Fibroblast of lung (primary cell): ENCODE results near the gene LDLRAD4. TPM values are rescaled to one million over a fixed set of nuclear protein-coding genes. Genes with fewer than 3 reads are reported as not detected.

Experiments
- DNase-seq, 2 donors: peaks; one replicate each; pipeline versions ENCODE4 v3.0.0 to v3.0.0-alpha.2; 2010; ENCODE audit warnings: low read depth in 2 of 2
- H2AFZ ChIP-seq: 2 replicates; pipeline ENCODE4 v1.5.1; 2012; ENCODE audit warnings: low read length, control low read depth, inconsistent platforms
- H3K27ac ChIP-seq: 2 replicates; pipeline ENCODE4 v1.5.1; 2011; ENCODE audit warnings: low read length, control low read depth; ENCODE audit not compliant: insufficient read depth
- H3K27me3 ChIP-seq: 2 replicates; pipeline ENCODE4 v1.5.1; 2011; ENCODE audit warnings: mild to moderate bottlenecking, low read length; ENCODE audit not compliant: control insufficient read depth, insufficient read depth
- H3K36me3 ChIP-seq: 2 replicates; pipeline ENCODE4 v1.5.1; 2011; ENCODE audit warnings: low read length; ENCODE audit not compliant: control insufficient read depth, insufficient read depth
- H3K4me1 ChIP-seq: 2 replicates; pipeline ENCODE4 v1.5.1; 2011; ENCODE audit warnings: low read length; ENCODE audit not compliant: control insufficient read depth, insufficient read depth; ENCODE audit errors: extremely low read depth
- H3K4me2 ChIP-seq: 2 replicates; pipeline ENCODE4 v1.5.1; 2011; ENCODE audit warnings: low read length, control low read depth; ENCODE audit not compliant: insufficient read depth; ENCODE audit errors: extremely low read depth
- H3K4me3 ChIP-seq, 4 experiments: fragments of 200-600 bp in 1 of 4; sonication (generic) in 1 of 4; replicated peaks in 1 of 4; 2 replicates each; pipeline ENCODE4 v1.5.1; 2011 to 2016; ENCODE audit warnings: low read length in 4 of 4, low read depth in 3 of 4, mild to moderate bottlenecking in 3 of 4, control low read depth in 2 of 4, inconsistent platforms in 1 of 4, mixed read lengths in 1 of 4; ENCODE audit not compliant: insufficient read depth in 1 of 4; ENCODE audit errors: control extremely low read depth in 1 of 4
- H3K79me2 ChIP-seq: 2 replicates; pipeline ENCODE4 v1.5.1; 2012; ENCODE audit warnings: mild to moderate bottlenecking, low read length, inconsistent platforms; ENCODE audit not compliant: control insufficient read depth, insufficient read depth
- H3K9ac ChIP-seq: 2 replicates; pipeline ENCODE4 v1.5.1; 2011; ENCODE audit warnings: mild to moderate bottlenecking, low read length, control low read depth; ENCODE audit not compliant: insufficient read depth
- H3K9me3 ChIP-seq: 2 replicates; pipeline ENCODE4 v1.5.1; 2012; ENCODE audit warnings: low read depth, low read length; ENCODE audit not compliant: control insufficient read depth, insufficient read depth
- H4K20me1 ChIP-seq: 2 replicates; pipeline ENCODE4 v1.5.1; 2011; ENCODE audit warnings: low read length; ENCODE audit not compliant: control insufficient read depth, insufficient read depth; ENCODE audit errors: extremely low read depth
- CTCF ChIP-seq, 2 donors: IDR thresholded peaks in 1 of 2; conservative IDR thresholded peaks in 1 of 2; 1 replicate in 1 of 2; 2 replicates in 1 of 2; pipeline ENCODE4 v1.5.1; 2011 to 2012; ENCODE audit warnings: low read length in 2 of 2, control low read depth in 1 of 2, inconsistent platforms in 1 of 2, low read depth in 1 of 2, mild to moderate bottlenecking in 1 of 2
- EZH2 ChIP-seq: IDR thresholded peaks from 2 replicates; pipeline ENCODE4 v1.5.1; 2012; ENCODE audit warnings: low read length, control low read depth, mild to moderate bottlenecking; ENCODE audit errors: missing control alignments
- polyA plus RNA-seq, 2 donors: library from polyadenylated mRNA; depleted of rRNA in 1 of 2; stranded (reverse) in 1 of 2; unstranded in 1 of 2; fragments of >200 nt; gene quantifications; 2 replicates each; pipeline ENCODE4 v1.2.1, GENCODE V29; 2011 to 2012; ENCODE audit warnings: missing spikeins in 1 of 2
- total RNA-seq: library from RNA; depleted of rRNA; stranded (reverse); fragments of >200 nt; gene quantifications from 2 replicates; pipeline ENCODE4 v1.2.1, GENCODE V29; 2014

The LDLRAD4 gene
- total and polyA plus RNA-seq, 2 donors (not counting 1 experiment from before 2014, with no cell fraction given), result not detected

GRCh38 chr18:13450289-13451212, 232.0 kb downstream of the LDLRAD4 start:
- H3K4me1 ChIP-seq, result no peaks in the 10 kb centered on the region
- H3K79me2 ChIP-seq, result no peaks in the 10 kb centered on the region
- no peak for TF ChIP-seq CTCF (conservative IDR thresholded peaks at IDR 0.05 in 1 of 2, IDR thresholded peaks at IDR 0.05 in 1 of 2; ENCODE audit: low read depth in 1 of 2, low read length in 2 of 2)
- no peak for TF ChIP-seq EZH2
- H3K36me3 ChIP-seq, result no peaks in the 10 kb centered on the region
- H2AFZ ChIP-seq, result no peak overlapping the region
- no peak for DNase-seq
- H3K9me3 ChIP-seq, result no peaks in the 10 kb centered on the region
- no peaks in the 10 kb centered on the region for H4K20me1 ChIP-seq
- no peak overlapping the region for H3K27ac ChIP-seq
- H3K27me3 ChIP-seq, result no peaks in the 10 kb centered on the region
- no peak overlapping the region for H3K4me3 ChIP-seq
- no peak overlapping the region for H3K9ac ChIP-seq
- no peak overlapping the region for H3K4me2 ChIP-seq

- Histone ChIP-seq H3K27ac (no peak overlapping the region), H3K9me3 (no peaks in the 10 kb centered on the region), H4K20me1 (no peaks in the 10 kb centered on the region), H3K4me3 (no peak overlapping the region), H2AFZ (no peak overlapping the region), H3K9ac (no peak overlapping the region), H3K36me3 (no peaks in the 10 kb centered on the region), H3K79me2 (no peaks in the 10 kb centered on the region), H3K4me1 (no peaks in the 10 kb centered on the region), H3K27me3 (no peaks in the 10 kb centered on the region), H3K4me2 (no peak overlapping the region)
- TF ChIP-seq CTCF (conservative IDR thresholded peaks at IDR 0.05 in 1 of 2, IDR thresholded peaks at IDR 0.05 in 1 of 2; ENCODE audit: low read depth in 1 of 2, low read length in 2 of 2) (no peak), EZH2 (no peak)
- no peak for DNase-seq
These were observed 232.6 kb downstream of the LDLRAD4 start for GRCh38 chr18:13451213-13451540.

- no peak overlapping the region for H3K9ac ChIP-seq
- H3K27me3 ChIP-seq, result no peaks in the 10 kb centered on the region
- H3K36me3 ChIP-seq, result no peaks in the 10 kb centered on the region
- no peak overlapping the region for H3K4me2 ChIP-seq
- no peaks in the 10 kb centered on the region for H3K9me3 ChIP-seq
- no peaks in the 10 kb centered on the region for H3K4me1 ChIP-seq
- DNase-seq, result no peak
- no peaks in the 10 kb centered on the region for H4K20me1 ChIP-seq
- no peaks in the 10 kb centered on the region for H3K79me2 ChIP-seq
- H2AFZ ChIP-seq, result no peak overlapping the region
- TF ChIP-seq EZH2, result no peak
- H3K27ac ChIP-seq, result no peak overlapping the region
- H3K4me3 ChIP-seq, result no peak overlapping the region
These were observed 233.3 kb downstream of the LDLRAD4 start for GRCh38 chr18:13451661-13452387.
